ENCODE measurements around the gene MAMSTR. TPM values are rescaled to one million over a fixed set of nuclear protein-coding genes. Genes with fewer than 3 reads are reported as not detected.

Gene MAMSTR
- total RNA-seq, 1 donor from 2014 or later, result 0.58 TPM

- DNase-seq (ENCODE audit: low spot score), result no peak
Measured at GRCh38 chr19:48668332-48668731, 51.2 kb downstream of the MAMSTR start.

GRCh38 chr19:48665786-48666185 lies 53.7 kb downstream of the MAMSTR start:
- no peak for DNase-seq (ENCODE audit: low spot score)

- no peak for DNase-seq (ENCODE audit: low spot score)
Measured at GRCh38 chr19:48664476-48664875, 55.0 kb downstream of the MAMSTR start.

GRCh38 chr19:48663667-48664066 lies 55.9 kb downstream of the MAMSTR start:
- DNase-seq (ENCODE audit: low spot score), result no peak

Other genes with a start within 250 kb of the MAMSTR start
- gene LMTK3, start 207.9 kb downstream of the MAMSTR start, total RNA-seq, result 0.45 TPM
- gene SULT2B1, start 167.6 kb downstream of the MAMSTR start, total RNA-seq, result 0.48 TPM
- not detected for gene SPACA4, start 113.0 kb downstream of the MAMSTR start, total RNA-seq
- gene FAM83E, start 104.6 kb downstream of the MAMSTR start, total RNA-seq, result 0.71 TPM
- gene RPL18, start 100.5 kb downstream of the MAMSTR start, total RNA-seq, result 876 TPM
- 14.0 TPM for gene SPHK2, start 100.2 kb downstream of the MAMSTR start, total RNA-seq
- 1.4 TPM for gene DBP, start 82.3 kb downstream of the MAMSTR start, total RNA-seq
- 3.3 TPM for gene CA11, start 73.5 kb downstream of the MAMSTR start, total RNA-seq
- gene NTN5, start 46.7 kb downstream of the MAMSTR start, total RNA-seq, result 0.51 TPM
- 0.19 TPM for gene FUT2, start 23.8 kb downstream of the MAMSTR start, total RNA-seq
- 34.5 TPM for gene RASIP1, start 20.9 kb upstream of the MAMSTR start, total RNA-seq
- 2.0 TPM for gene IZUMO1, start 27.2 kb upstream of the MAMSTR start, total RNA-seq
- 5.7 TPM for gene FUT1, start 32.9 kb upstream of the MAMSTR start, total RNA-seq
- gene FGF21, start 35.8 kb upstream of the MAMSTR start, total RNA-seq, result not detected
- 20.3 TPM for gene BCAT2, start 91.3 kb upstream of the MAMSTR start, total RNA-seq
- gene HSD17B14, start 116.8 kb upstream of the MAMSTR start, total RNA-seq, result 9.4 TPM
- 44.9 TPM for gene PLEKHA4, start 148.9 kb upstream of the MAMSTR start, total RNA-seq
- gene PPP1R15A, start 152.7 kb upstream of the MAMSTR start, total RNA-seq, result 152 TPM
- gene TULP2, start 179.0 kb upstream of the MAMSTR start, total RNA-seq, result not detected
- gene NUCB1, start 180.6 kb upstream of the MAMSTR start, total RNA-seq, result 304 TPM
- gene DHDH, start 214.0 kb upstream of the MAMSTR start, total RNA-seq, result 0.61 TPM
- 71.8 TPM for gene BAX, start 235.2 kb upstream of the MAMSTR start, total RNA-seq
- 9,334 TPM for gene FTL, start 245.6 kb upstream of the MAMSTR start, total RNA-seq

Measured in mesenteric fat pad (tissue), 1 donor.